NOMO-1 treated with dmso at 0.1 percent for 144 hours (cell line): ENCODE results near the gene SORCS1.

ENCODE experiments used
- DNase-seq: peaks from one replicate; lab custom pipeline; 2025; ENCODE audit not compliant: unreplicated experiment; lab: John Stamatoyannopoulos, UW

Gene SORCS1

GRCh38 chr10:107163881-107164861 lies at the start of gene SORCS1:
TSS of gene SORCS1 (minus strand) at chr10:107164706.
- DNase-seq, result no peak

DNA sequence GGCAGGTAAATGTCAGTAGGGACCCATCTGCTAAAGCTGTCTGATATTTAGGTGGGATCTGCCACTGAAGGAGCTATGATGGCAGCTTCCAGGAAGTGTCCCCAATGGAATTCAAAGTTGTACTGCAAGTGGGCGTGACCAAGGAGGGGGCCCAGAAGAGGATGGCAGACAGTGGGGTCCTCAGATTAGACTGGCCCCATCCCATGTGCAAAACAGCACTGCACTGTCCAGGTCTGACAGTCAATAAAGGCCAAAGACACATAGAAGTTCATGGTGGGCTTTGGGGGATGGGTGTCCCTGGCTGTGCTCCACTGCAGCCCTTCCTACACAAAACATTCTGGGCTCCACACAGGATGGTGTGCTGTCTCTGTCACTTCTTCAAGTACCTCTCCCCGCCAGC lies 49.8 kb upstream of the SORCS1 start:
- no peak for DNase-seq

DNA sequence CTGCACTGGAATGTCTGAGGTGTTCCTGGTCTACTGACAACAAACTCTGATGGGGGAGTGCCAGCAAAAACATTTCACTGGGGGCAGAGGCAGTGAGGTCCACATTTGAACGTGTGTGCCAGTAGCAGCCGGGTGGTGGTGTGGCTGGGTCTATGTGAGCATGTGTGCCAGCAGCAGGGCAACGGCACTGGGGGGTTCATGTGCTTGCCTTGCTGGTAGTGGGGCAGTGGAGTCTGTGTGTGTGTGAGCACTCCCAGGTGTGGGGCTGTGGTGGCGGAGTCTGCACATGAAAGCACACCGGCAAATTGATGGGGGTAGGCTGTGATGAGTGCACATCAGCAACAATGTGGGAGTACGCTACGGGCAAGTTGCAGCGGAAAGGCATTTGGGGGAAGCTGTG lies 49.4 kb upstream of the SORCS1 start:
- DNase-seq, result no peak

DNA sequence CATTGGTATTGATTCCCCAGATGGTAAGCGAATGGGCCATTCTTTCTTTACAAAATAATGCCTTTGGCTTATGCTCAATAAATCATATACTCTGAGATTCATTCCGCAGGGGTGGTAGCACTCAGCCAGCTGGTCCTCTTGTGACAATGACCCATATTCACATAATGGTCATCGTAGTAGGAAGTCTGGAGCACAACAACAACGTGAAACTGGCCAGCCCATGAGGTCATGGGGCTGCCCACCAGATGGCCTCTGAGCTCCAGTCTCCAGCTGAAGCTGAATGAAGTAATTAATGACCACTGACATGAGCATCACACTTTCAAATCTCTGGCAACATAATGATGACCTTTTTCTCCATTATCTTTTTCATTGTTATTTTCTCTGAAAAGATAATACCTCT lies 42.3 kb upstream of the SORCS1 start:
- DNase-seq, result no peak

DNA sequence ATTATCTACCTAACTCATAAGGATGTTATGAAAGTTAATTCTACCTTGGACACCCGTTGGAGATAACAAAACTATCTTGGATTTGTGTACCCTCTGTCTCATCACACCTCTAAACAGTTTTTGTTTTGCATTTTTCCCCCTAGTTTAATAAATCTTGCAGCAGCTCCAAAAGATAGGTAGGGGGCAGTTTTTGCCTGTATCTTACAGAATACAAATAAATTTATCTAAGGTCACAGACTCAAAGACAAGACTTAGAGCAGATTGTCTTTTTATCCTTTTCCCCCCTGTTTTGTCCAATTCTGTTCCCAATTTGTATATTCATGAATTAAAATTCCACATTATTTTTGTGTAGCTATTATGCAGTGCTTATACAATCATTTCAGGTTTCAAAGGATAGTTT lies 5.0 kb upstream of the SORCS1 start:
- no peak for DNase-seq

DNA sequence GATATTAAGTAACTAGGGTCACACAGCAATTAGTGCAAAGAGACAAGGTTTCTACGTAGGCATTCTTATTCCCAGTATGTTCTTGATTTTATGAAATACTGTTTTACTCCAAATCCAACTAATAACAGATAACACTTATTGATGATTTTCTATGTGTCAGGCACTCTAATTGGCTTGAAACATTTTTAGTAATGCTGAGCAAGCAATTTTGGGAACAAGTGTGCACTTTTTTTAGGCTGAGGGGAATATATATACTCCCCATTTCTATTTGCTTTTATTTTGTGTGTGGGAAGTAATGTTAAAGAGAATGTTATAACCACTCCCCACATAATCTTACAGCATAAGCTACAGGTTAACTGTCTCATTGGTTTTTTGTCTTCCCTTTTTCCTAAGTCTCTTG lies 4.2 kb upstream of the SORCS1 start:
- no peak for DNase-seq

GRCh38 chr10:107166403-107166802 lies 1.9 kb upstream of the SORCS1 start:
- no peak for DNase-seq

- no peak for DNase-seq
These were observed 486 bp upstream of the SORCS1 start for GRCh38 chr10:107164992-107165391.

- no peak for DNase-seq
These were observed 1.2 kb downstream of the SORCS1 start for GRCh38 chr10:107163076-107163855.

DNA sequence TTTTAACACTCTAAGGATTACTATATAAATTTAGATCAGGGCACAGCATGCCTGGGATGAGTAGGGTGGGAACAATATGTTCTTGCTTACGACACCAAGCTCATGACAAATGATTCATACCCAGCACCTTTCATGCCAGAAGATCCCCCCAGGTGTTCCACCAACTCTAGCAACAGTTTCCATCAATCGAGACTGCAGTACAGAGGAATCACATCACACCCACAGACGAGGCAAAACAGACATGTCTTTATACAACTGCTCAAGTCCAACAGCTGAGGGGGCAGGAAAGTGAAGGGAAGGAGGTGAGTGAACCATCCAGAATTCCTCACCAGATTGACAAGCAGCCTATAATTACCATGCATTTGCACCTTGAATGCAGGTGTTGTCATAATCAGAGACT lies 3.6 kb downstream of the SORCS1 start:
- no peak for DNase-seq

DNA sequence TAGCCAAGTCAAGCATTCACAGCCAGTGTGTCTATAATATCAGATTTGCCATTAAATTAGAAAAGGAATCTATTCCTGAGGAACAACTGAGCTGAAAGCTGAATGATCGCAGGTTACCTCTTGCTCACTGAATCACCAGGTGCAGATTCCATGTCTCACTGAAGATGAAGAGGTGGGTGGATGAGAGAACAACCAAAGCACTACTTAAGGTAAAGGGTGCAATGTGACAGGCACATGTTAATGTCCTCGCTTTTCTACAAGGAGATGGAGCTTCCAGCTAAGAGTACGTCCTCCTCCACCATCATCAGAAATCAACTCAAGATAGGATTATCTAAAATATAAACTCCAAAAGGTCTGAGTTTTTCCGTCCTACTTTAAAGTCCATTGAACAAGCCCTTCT lies 4.6 kb downstream of the SORCS1 start:
- DNase-seq, result no peak

- DNase-seq, result no peak
These were observed 7.4 kb downstream of the SORCS1 start for GRCh38 chr10:107157071-107157470.

GRCh38 chr10:107152087-107152486 lies 12.4 kb downstream of the SORCS1 start:
- no peak for DNase-seq

DNA sequence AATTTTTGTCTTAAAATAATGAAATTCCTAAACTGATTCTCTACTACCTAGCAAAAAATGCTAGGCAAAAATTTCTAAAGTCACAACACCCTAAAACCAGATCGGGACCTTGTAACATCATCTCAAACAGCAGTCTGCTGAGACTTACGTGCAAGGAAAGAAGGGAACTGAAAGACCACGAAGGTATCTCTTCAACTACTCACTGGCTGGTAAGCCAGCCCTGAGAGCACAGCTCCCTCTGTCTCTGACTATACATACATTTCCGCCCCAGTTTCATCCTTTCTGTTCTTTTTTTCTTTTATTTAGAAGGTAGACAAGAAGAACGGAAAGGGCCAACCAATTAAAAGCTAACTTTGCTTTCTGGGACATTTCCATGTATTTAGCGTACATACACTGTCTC lies 15.6 kb downstream of the SORCS1 start:
- no peak for DNase-seq

- DNase-seq, result no peak
These were observed 20.0 kb downstream of the SORCS1 start for GRCh38 chr10:107144490-107144889.

DNA sequence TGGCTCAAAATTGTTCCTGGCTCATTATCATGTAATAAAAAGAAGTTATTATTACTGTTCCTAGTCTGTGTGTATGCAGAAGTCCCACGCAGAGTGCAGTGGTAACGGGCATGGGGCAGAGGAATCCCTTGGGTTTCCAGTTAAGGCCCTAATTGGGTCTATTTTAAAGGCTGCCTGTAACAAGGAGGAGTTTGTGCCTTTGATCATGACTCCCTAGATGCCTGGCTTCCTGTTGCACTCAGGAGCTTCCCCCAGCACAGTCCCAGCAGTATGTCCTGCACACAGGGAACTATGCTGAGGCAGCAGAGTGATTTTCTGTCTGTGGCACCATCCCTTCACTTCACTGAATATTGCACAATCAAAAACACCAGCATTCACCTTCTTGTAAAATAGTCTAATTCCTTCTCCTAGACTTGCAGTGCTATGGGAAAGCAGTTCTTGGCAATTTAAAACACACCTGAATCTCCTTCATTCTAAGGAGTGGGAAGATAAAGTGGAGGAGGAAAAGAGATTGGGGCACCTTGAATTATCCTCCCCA lies 22.9 kb downstream of the SORCS1 start:
- DNase-seq, result no peak

DNA sequence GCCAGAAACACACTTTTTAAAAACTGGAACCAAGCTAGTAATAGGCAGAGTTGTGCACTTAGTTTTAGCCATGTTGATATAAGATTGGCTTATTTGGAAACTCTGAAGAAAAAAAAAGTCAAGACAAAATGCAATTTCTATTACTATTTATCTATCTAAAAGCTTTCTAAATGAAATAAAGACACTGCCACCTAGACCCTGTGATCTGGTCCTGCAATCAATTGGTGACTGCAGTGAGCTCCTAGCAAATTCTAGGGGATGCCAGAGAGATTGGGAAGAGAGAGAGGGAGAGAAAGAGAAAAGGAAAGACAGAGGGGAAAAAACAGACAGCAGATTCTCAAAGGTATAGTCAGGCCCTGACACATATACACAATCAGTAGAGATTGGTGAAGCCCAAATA lies 25.3 kb downstream of the SORCS1 start:
- no peak for DNase-seq

DNA sequence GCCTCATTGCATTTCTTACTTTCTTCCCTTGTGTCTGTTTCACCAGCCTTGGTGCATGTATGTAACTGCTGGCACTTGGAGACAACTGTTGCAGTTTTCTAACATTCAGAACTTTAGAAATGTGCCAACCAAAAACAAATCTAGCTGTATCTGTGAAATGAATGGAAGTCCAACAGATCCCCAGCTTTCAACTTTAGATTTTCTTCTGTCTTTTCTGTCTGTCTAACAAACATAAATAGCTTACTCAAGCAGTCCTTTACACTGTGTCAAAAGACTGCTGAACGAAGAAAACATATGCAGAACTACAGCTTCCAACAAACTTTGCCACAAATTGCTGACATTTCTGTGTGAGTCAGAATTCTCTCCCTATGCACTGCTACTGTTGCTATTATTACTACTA lies 30.9 kb downstream of the SORCS1 start:
- no peak for DNase-seq

DNA sequence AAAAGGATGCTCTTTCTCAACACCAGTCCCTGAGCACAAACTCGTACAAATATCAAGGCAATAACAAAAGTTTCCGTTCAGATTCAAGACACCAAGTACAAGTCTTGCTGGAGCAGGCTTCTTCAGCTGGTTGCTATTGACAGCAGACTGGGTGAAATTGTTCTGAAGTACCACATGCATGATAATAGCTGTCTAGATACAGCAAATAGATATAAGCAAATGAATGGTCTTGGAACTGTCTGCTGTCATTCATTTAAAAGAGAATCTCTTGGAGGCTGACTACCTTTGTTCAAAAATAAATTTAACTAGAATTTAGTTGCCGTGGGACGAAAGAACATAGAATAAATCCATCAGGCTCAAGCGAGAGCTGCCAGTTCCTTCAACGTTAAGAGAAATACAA lies 35.5 kb downstream of the SORCS1 start:
- no peak for DNase-seq

- DNase-seq, result no peak
These were observed 37.9 kb downstream of the SORCS1 start for GRCh38 chr10:107126512-107127065.

- DNase-seq, result no peak
These were observed 41.8 kb downstream of the SORCS1 start for GRCh38 chr10:107122703-107123102.

DNA sequence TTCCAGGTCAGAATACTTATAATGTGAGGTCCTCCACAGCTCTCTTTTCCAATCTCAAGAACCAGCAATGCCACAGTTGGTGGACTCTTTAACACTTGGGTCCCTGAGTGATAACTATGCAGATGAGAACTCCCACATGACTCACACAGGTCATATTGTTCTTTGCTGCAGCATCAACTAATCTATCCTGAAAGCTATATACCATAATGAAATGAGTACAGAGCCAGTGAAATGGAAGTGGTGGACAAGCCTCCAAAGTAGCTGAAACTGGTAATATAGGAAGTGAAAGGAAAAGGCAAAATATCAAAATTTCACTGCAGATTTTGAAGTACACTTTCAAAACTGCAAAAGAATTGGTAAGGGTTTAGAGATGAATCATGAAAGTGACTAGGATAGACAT lies 45.6 kb downstream of the SORCS1 start:
- DNase-seq, result no peak
